ENCODE results near the gene CFAP46. TPM values are rescaled to one million over a fixed set of nuclear protein-coding genes. Genes with fewer than 3 reads are reported as not detected.

Gene CFAP46
- total and polyA plus RNA-seq, 2 of the 8 experiments (the other 6 are each of a cell fraction or from before 2014, with no cell fraction given) = 2.6 to 4.8 TPM

DNA sequence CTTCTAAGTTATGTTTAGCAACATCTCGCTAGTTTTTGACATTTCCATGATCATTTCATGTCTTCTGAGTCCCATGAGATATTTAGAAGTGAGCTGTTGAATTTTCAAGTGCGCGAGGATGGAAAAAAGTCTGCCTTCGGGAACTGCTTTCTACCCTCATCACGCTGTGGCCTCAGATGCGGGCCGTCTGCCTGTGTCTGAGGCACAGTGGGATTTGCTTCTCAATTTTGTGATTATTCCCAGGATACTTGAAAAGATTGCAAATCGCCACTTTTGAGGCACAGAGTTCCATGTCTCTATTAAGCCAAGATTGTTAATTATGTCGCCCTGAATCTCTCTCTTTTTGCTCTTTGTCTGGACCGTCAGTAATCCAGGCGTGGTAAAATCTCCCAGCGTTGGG, 125.7 kb downstream of the CFAP46 start:
- Histone ChIP-seq H2AFZ (ENCODE audit: low read length) (no peak overlapping the region), H2BK120ac (replicated peaks; ENCODE audit: low read depth, low read length) (no peak overlapping the region), H3K9ac (replicated peaks in 1 of 4; ENCODE audit: extremely low read depth in 1 of 4, low read depth in 3 of 4, low read length in 3 of 4) (no peak overlapping the region), H2BK5ac (ENCODE audit: low read depth, low read length) (no peak overlapping the region), H2BK20ac (ENCODE audit: low read length) (no peak overlapping the region), H3K79me2 (ENCODE audit: control insufficient read depth in 1 of 2, insufficient read depth in 2 of 2, low read length in 2 of 2) (no peaks in the 10 kb centered on the region), H3K4me1 (replicated peaks in 1 of 4; ENCODE audit: control insufficient read depth in 3 of 4, insufficient read depth in 4 of 4, low read length in 3 of 4) (no peaks in the 10 kb centered on the region), H3K27me3 (replicated peaks in 1 of 4; ENCODE audit: control insufficient read depth in 3 of 4, extremely low read depth in 1 of 4, insufficient read depth in 3 of 4, low read length in 3 of 4) (no peaks in the 10 kb centered on the region), H3K27ac (ENCODE audit: low read depth, low read length) (no peak overlapping the region), H3K36me3 (ENCODE audit: control insufficient read depth in 2 of 4, insufficient read depth in 4 of 4, low read length in 3 of 4) (no peaks in the 10 kb centered on the region), H3K23me2 (ENCODE audit: low read depth, low read length) (peaks cover 3% of the 10 kb centered on the region; the same call in 1 of the 2 replicates), H3K4me2 (ENCODE audit: insufficient read depth in 1 of 2, low read depth in 2 of 2, low read length in 2 of 2) (no peak overlapping the region), H3K14ac (ENCODE audit: insufficient read length) (no peak overlapping the region), H3K18ac (ENCODE audit: extremely low read depth, low read length) (no peak overlapping the region), H4K8ac (ENCODE audit: extremely low read depth, insufficient read depth, low read length) (no peak overlapping the region), H3K23ac (ENCODE audit: insufficient read length) (no peak overlapping the region), H2AK5ac (ENCODE audit: low read depth, low read length) (no peak overlapping the region), H3K4me3 (ENCODE audit: extremely low read depth in 1 of 4, insufficient read depth in 2 of 4, low read depth in 3 of 4, low read length in 4 of 4) (no peak overlapping the region), H2BK15ac (ENCODE audit: low read length) (no peak overlapping the region), H4K5ac (ENCODE audit: insufficient read length, low read depth, low read length) (no peak overlapping the region), H3K9me3 (ENCODE audit: insufficient read depth in 2 of 2, low read depth in 1 of 2, low read length in 1 of 2) (peaks cover 4 to 13% of the 10 kb centered on the region in 2 experiments; a peak in 2 of 4 replicates), H2BK12ac (ENCODE audit: low read depth, low read length) (no peak overlapping the region), H3K79me1 (ENCODE audit: low read depth, low read length) (no peaks in the 10 kb centered on the region), H4K91ac (replicated peaks; ENCODE audit: insufficient read length, low read length) (no peak overlapping the region), H4K20me1 (replicated peaks in 1 of 2; ENCODE audit: control insufficient read depth in 1 of 2, insufficient read depth in 2 of 2, low read length in 2 of 2) (no peaks in the 10 kb centered on the region), H3K4ac (replicated peaks; ENCODE audit: insufficient read length, low read depth, low read length) (no peak overlapping the region), H3K56ac (replicated peaks; ENCODE audit: insufficient read length, low read depth, low read length) (no peak overlapping the region)
- WGBS, 2 experiments (ENCODE audit: extremely low coverage in 1 of 2, insufficient coverage in 1 of 2, insufficient read length in 1 of 2, insufficient replicate concordance in 2 of 2, low coverage in 1 of 2, low lambda C conversion rate in 2 of 2, missing lambda C conversion rate in 1 of 2) = 92% methylated on average over 12 of the region's 12 CpGs; no CpG with 5 or more reads in 1 of the 2 experiments
- ChIA-PET POLR2A (ENCODE audit: partially characterized antibody) (interaction anchor here (1.1 kb wide), 1 partner anchor 11 kb away, joined by 3 read pairs; no protein-coding TSS in a partner anchor), CTCF (ENCODE audit: partially characterized antibody) (interaction anchor here (1.5 to 2.3 kb wide), 2 partner anchors 14 to 22 kb away, joined by 3 to 6 read pairs; no protein-coding TSS in a partner anchor)
- FAIRE-seq (no peak), DNase-seq (ENCODE audit: low read depth in 1 of 2, low spot score in 2 of 2) (no peak)
- TF ChIP-seq CEBPB (IDR thresholded peaks at IDR 0.05; ENCODE audit: low read depth, low read length) = no peak
- TF ChIP-seq GABPA (IDR thresholded peaks at IDR 0.05; ENCODE audit: borderline replicate concordance, insufficient read depth, low read length) = no peak
- TF ChIP-seq NANOG (IDR thresholded peaks at IDR 0.05; ENCODE audit: insufficient read depth, low read depth, low read length, poor library complexity, severe bottlenecking) = no peak
